RWPE2 (cell line): ENCODE results near the gene KRT86.

Experiments
- ATAC-seq: fragments of 200-7000 bp; cut with Tn5 transposase; 3 replicates; pipeline ENCODE4 v1.9.1; 2021; ENCODE audit warnings: low read depth
- DNase-seq: peaks from one replicate; pipeline ENCODE4 v3.0.0-alpha.2; 2020; ENCODE audit warnings: low spot score
- H3K27ac ChIP-seq: fragments of 450-650 bp; 2 replicates; pipeline ENCODE4 v1.5.1; 2017; ENCODE audit warnings: mild to moderate bottlenecking; ENCODE audit not compliant: poor library complexity, severe bottlenecking
- H3K27me3 ChIP-seq: fragments of 250-450 bp; sonication (Bioruptor Pico); 2 replicates; pipeline ENCODE4 v1.5.1; 2021; ENCODE audit warnings: mild to moderate bottlenecking, moderate library complexity; ENCODE audit not compliant: insufficient read depth, poor library complexity, severe bottlenecking
- H3K36me3 ChIP-seq: fragments of 250-450 bp; sonication (Bioruptor Pico); 2 replicates; pipeline ENCODE4 v1.5.1; 2020; ENCODE audit warnings: low read depth, mild to moderate bottlenecking, moderate library complexity
- H3K4me1 ChIP-seq: fragments of 250-450 bp; sonication (Bioruptor Pico); 2 replicates; pipeline ENCODE4 v1.5.1; 2021; ENCODE audit warnings: mild to moderate bottlenecking, moderate library complexity; ENCODE audit not compliant: insufficient read depth, poor library complexity, severe bottlenecking
- H3K4me3 ChIP-seq: fragments of 250-450 bp; sonication (Bioruptor Pico); 2 replicates; pipeline ENCODE4 v1.5.1; 2021; ENCODE audit warnings: mild to moderate bottlenecking, moderate library complexity; ENCODE audit not compliant: severe bottlenecking
- H3K9me3 ChIP-seq: fragments of 250-450 bp; sonication (Bioruptor Pico); 2 replicates; pipeline ENCODE4 v1.5.1; 2021; ENCODE audit warnings: mild to moderate bottlenecking, moderate library complexity; ENCODE audit not compliant: severe bottlenecking
- TF ChIP-seq, protein P1 (sequence below): fragments of 450-650 bp; IDR thresholded peaks from one replicate; pipeline ENCODE4 v1.5.1; 2017; ENCODE audit warnings: mild to moderate bottlenecking, moderate library complexity; ENCODE audit not compliant: poor library complexity, severe bottlenecking

Gene KRT86

GRCh38 chr12:52228931-52229330 lies 45.5 kb upstream of the KRT86 start:
- Histone ChIP-seq H3K27ac (peak overlapping the region; percentile 99), H3K4me1 (peaks cover 40% of the 10 kb centered on the region), H3K27me3 (no peaks in the 10 kb centered on the region), H3K9me3 (peaks cover 3% of the 10 kb centered on the region), H3K4me3 (no peak overlapping the region), H3K36me3 (peaks cover 8% of the 10 kb centered on the region)
- TF ChIP-seq, protein P1, sequence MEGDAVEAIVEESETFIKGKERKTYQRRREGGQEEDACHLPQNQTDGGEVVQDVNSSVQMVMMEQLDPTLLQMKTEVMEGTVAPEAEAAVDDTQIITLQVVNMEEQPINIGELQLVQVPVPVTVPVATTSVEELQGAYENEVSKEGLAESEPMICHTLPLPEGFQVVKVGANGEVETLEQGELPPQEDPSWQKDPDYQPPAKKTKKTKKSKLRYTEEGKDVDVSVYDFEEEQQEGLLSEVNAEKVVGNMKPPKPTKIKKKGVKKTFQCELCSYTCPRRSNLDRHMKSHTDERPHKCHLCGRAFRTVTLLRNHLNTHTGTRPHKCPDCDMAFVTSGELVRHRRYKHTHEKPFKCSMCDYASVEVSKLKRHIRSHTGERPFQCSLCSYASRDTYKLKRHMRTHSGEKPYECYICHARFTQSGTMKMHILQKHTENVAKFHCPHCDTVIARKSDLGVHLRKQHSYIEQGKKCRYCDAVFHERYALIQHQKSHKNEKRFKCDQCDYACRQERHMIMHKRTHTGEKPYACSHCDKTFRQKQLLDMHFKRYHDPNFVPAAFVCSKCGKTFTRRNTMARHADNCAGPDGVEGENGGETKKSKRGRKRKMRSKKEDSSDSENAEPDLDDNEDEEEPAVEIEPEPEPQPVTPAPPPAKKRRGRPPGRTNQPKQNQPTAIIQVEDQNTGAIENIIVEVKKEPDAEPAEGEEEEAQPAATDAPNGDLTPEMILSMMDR = no peak
- DNase-seq (peak; percentile 21), ATAC-seq (no peak)

DNA sequence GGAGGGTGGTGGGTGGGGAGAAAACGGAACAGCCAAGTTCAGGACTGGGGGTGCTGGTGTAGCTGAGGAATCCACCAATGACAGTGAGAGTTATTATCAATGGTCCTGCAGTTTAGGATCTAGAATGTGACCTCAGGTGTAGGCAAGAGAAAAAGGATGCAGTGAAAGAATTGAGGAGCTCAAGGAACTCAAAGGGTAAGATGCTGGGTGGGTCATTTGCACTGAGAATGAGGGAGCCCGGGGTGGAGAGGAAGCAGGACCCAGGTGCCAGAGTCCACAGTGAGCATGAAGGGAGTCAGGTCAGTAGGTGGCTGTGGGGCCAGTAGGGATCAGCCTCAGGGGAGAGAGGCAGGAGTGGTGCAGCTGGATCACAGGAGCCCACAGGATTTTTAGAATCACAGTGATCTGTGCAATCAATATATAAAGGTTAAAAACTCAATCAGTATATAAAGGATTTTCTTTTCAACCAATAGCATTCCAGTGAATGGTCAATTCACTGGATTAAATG lies 44.6 kb upstream of the KRT86 start:
- Histone ChIP-seq H3K9me3 (no peaks in the 10 kb centered on the region), H3K36me3 (peaks cover 18% of the 10 kb centered on the region), H3K27me3 (no peaks in the 10 kb centered on the region), H3K27ac (peak overlapping the region; percentile 99), H3K4me3 (no peak overlapping the region), H3K4me1 (peaks cover 37% of the 10 kb centered on the region)
- TF ChIP-seq, protein P1 = no peak
- ATAC-seq (no peak), DNase-seq (peak; percentile 33)

DNA sequence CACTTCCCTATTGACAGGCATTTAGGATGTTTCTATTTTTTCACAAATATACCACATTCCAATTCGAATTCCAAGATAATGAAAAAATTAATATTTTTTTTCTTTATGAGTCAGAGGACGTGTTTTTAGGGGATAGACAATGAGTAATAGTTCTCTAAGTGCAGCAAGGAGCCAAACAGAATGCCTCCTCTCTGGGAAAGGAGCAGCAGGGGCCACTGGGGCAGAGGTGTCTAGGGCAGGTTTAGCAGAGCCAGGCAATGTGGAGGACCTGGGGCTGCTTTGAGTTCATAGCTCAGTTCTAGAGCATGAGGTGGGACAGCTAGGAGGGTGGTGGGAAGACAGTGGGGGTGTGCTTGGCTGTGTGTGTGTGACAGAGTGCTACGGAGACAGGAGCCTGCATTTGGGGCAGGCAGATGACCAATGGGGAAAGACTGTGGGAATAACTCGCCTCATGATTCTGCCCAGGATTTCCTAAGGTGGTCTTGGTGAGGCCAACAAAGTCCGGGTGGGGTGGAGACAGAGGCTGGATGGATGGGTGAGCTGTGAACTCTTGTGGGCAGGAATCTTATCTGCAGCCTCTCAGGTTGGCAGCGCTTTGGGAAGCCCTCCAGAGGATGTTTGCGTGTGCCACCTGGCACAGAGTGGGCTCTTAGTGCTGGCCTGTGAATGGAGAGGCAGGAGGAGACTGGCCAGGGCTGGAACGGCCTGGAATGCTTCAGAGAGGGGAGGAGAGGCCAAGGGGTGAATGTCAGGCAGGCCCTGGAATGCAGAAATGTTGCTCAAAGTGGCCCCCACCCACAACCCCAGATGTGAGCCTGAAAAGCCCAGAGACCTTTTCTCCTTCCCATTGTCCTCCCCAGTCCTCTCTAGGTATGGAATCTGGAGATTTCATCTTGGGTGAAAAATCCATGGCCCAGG lies 43.8 kb upstream of the KRT86 start:
- DNase-seq = peak; percentile 91
- no peak overlapping the region for H3K4me3 ChIP-seq
- no peaks in the 10 kb centered on the region for H3K9me3 ChIP-seq
- peaks cover 40% of the 10 kb centered on the region for H3K4me1 ChIP-seq
- H3K27me3 ChIP-seq = no peaks in the 10 kb centered on the region
- peaks cover 25% of the 10 kb centered on the region for H3K36me3 ChIP-seq
- peak; percentile 69 for ATAC-seq
- TF ChIP-seq, protein P1 = no peak
- H3K27ac ChIP-seq = peak overlapping the region; percentile 99

- H3K27me3 ChIP-seq = no peaks in the 10 kb centered on the region
- H3K9me3 ChIP-seq = no peaks in the 10 kb centered on the region
- H3K36me3 ChIP-seq = peaks cover 35% of the 10 kb centered on the region
- ATAC-seq (peak; percentile 25), DNase-seq (peak; percentile 88)
- peaks cover 50% of the 10 kb centered on the region for H3K4me1 ChIP-seq
- TF ChIP-seq, protein P1 = no peak
- H3K4me3 ChIP-seq = peak overlapping the region; percentile 94
- peak overlapping the region; percentile 99 for H3K27ac ChIP-seq
Observed at GRCh38 chr12:52231305-52232202, 42.9 kb upstream of the KRT86 start.
